GM23338 (cell line): ENCODE measurements around the gene HCFC1. TPM values are rescaled to one million over a fixed set of nuclear protein-coding genes. Genes with fewer than 3 reads are reported as not detected.

Experiments used
- ATAC-seq: fragments of 200-7000 bp; cut with Tn5 transposase; 3 replicates; pipeline ENCODE4 v1.9.1; 2020
- DNase-seq: peaks from one replicate; pipeline ENCODE4 v3.0.0-alpha.2; 2015; ENCODE audit warnings: low spot score
- H2AFZ ChIP-seq: fragments of 200-600 bp; sonication (generic); 2 replicates; pipeline ENCODE4 v1.8.0; 2016; ENCODE audit warnings: antibody characterized with exemption, mild to moderate bottlenecking, moderate library complexity
- H3F3A ChIP-seq: fragments of 200-600 bp; sonication (generic); replicated peaks from 2 replicates; pipeline ENCODE4 v1.8.0; 2017; ENCODE audit warnings: antibody characterized with exemption, mixed run types, low read depth
- H3K27ac ChIP-seq: fragments of 200-600 bp; sonication (generic); 2 replicates; pipeline ENCODE4 v1.6.1; 2016; ENCODE audit warnings: low read depth
- H3K27me3 ChIP-seq: fragments of 200-600 bp; sonication (generic); 2 replicates; pipeline ENCODE4 v1.8.0; 2016; ENCODE audit warnings: mild to moderate bottlenecking, mixed run types, moderate library complexity; ENCODE audit not compliant: insufficient read depth
- H3K36me3 ChIP-seq: fragments of 200-600 bp; sonication (generic); 2 replicates; pipeline ENCODE4 v1.8.0; 2016; ENCODE audit warnings: mild to moderate bottlenecking; ENCODE audit not compliant: insufficient read depth
- H3K4me1 ChIP-seq: fragments of 200-600 bp; sonication (generic); 2 replicates; pipeline ENCODE4 v1.8.0; 2016; ENCODE audit warnings: mild to moderate bottlenecking, moderate library complexity; ENCODE audit not compliant: insufficient read depth
- H3K4me2 ChIP-seq: fragments of 200-600 bp; sonication (generic); 2 replicates; pipeline ENCODE4 v1.7.1; 2017; ENCODE audit warnings: mixed run types
- H3K4me3 ChIP-seq: fragments of 200-600 bp; sonication (generic); 2 replicates; pipeline ENCODE4 v1.6.1; 2016; ENCODE audit warnings: mixed run types
- H3K79me2 ChIP-seq: fragments of 200-600 bp; sonication (generic); replicated peaks from 2 replicates; pipeline ENCODE4 v1.8.0; 2017; ENCODE audit warnings: mild to moderate bottlenecking; ENCODE audit not compliant: insufficient read depth
- H3K9me2 ChIP-seq: fragments of 200-600 bp; sonication (generic); 2 replicates; pipeline ENCODE4 v1.8.0; 2017; ENCODE audit not compliant: insufficient read depth
- H4K20me1 ChIP-seq: fragments of 200-600 bp; sonication (generic); replicated peaks from 2 replicates; pipeline ENCODE4 v1.8.0; 2017; ENCODE audit warnings: mild to moderate bottlenecking; ENCODE audit not compliant: insufficient read depth
- H3K27ac Mint-ChIP-seq: 2 replicates; pipeline ENCODE4 v1.8.0; 2020; ENCODE audit warnings: inconsistent platforms, mild to moderate bottlenecking, moderate library complexity, mixed read lengths
- H3K27me3 Mint-ChIP-seq: 3 replicates; pipeline ENCODE4 v1.8.0; 2022; ENCODE audit warnings: low read depth, mild to moderate bottlenecking, moderate library complexity, mixed read lengths, inconsistent platforms; ENCODE audit not compliant: insufficient read depth, poor library complexity
- H3K36me3 Mint-ChIP-seq: 3 replicates; pipeline ENCODE4 v1.8.0; 2021; ENCODE audit warnings: low read depth, mild to moderate bottlenecking, inconsistent platforms, moderate library complexity, mixed read lengths
- H3K4me1 Mint-ChIP-seq: 3 replicates; pipeline ENCODE4 v1.8.0; 2020; ENCODE audit warnings: mild to moderate bottlenecking, inconsistent platforms, mixed read lengths
- H3K4me3 Mint-ChIP-seq: 3 replicates; pipeline ENCODE4 v1.8.0; 2021; ENCODE audit warnings: moderate library complexity, mild to moderate bottlenecking, inconsistent platforms, mixed read lengths
- H3K9me3 Mint-ChIP-seq: 3 replicates; pipeline ENCODE4 v1.8.0; 2020; ENCODE audit warnings: moderate library complexity, mild to moderate bottlenecking, inconsistent platforms, mixed read lengths
- CREB1 ChIP-seq: fragments of 250-450 bp; sonication (Bioruptor Pico); IDR thresholded peaks from 2 replicates; pipeline ENCODE4 v1.5.0; 2020; ENCODE audit warnings: low read depth, mild to moderate bottlenecking, moderate library complexity
- ETS1 ChIP-seq: IDR thresholded peaks from 2 replicates; pipeline ENCODE4 v1.6.1; 2016; ENCODE audit warnings: antibody characterized with exemption
- JUNB ChIP-seq: IDR thresholded peaks from one replicate; pipeline ENCODE4 v1.6.1; 2016; ENCODE audit warnings: antibody characterized with exemption; ENCODE audit not compliant: unreplicated experiment
- NANOG ChIP-seq: IDR thresholded peaks from 2 replicates; pipeline ENCODE4 v1.6.1; 2016; ENCODE audit warnings: antibody characterized with exemption, borderline replicate concordance
- REST ChIP-seq: IDR thresholded peaks from one replicate; pipeline ENCODE4 v1.6.1; 2018; ENCODE audit warnings: antibody characterized with exemption; ENCODE audit not compliant: unreplicated experiment
- ZNF114 ChIP-seq: fragments of 250-450 bp; sonication (Bioruptor Pico); IDR thresholded peaks from 2 replicates; pipeline ENCODE4 v1.5.0; 2020; ENCODE audit warnings: mild to moderate bottlenecking, moderate library complexity
- ZNF331 ChIP-seq: fragments of 250-450 bp; sonication (Bioruptor Pico); IDR thresholded peaks from 2 replicates; pipeline ENCODE4 v1.5.0; 2020; ENCODE audit warnings: low read depth, mild to moderate bottlenecking, moderate library complexity
- polyA plus RNA-seq: library from polyadenylated mRNA; unstranded; fragments of >200 nt; fragmentation: Nextera tagmentation; extraction: Ambion mirVana; gene quantifications from 2 replicates; pipeline ENCODE4 v1.2.1, GENCODE V29; 2016
- total RNA-seq: library from RNA; depleted of rRNA; stranded (reverse); fragments of >200 nt; shearing (Covaris generic); gene quantifications from 2 replicates; pipeline ENCODE4 v1.2.3, GENCODE V29; 2014

HCFC1 gene
- total and polyA plus RNA-seq, 2 experiments from 2014 or later = 33.0 to 188 TPM

GRCh38 chrX:153907456-153907855 is 64.2 kb downstream of the HCFC1 start (continued):
- no peak for TF ChIP-seq NANOG
- no peak for TF ChIP-seq JUNB
- TF ChIP-seq ZNF331 (CRISPR knock-in tag) = no peak

- Mint-ChIP-seq H3K4me3 (no peak overlapping the region), H3K36me3 (no peaks in the 10 kb centered on the region), H3K9me3 (no peaks in the 10 kb centered on the region; the same call in 2 of the 3 replicates), H3K27ac (no peak overlapping the region), H3K4me1 (peaks cover 19% of the 10 kb centered on the region; the same call in 2 of the 3 replicates), H3K27me3 (peaks cover 10% of the 10 kb centered on the region)
- no peak overlapping the region for H2AFZ ChIP-seq
- H3K36me3 ChIP-seq = no peaks in the 10 kb centered on the region
- no peak overlapping the region for H3K4me2 ChIP-seq
- no peak overlapping the region for H3K27ac ChIP-seq
- no peak for ATAC-seq
- no peaks in the 10 kb centered on the region for H3F3A ChIP-seq
- no peaks in the 10 kb centered on the region for H3K4me1 ChIP-seq
- H3K4me3 ChIP-seq = no peak overlapping the region
- no peaks in the 10 kb centered on the region for H3K9me2 ChIP-seq
- no peaks in the 10 kb centered on the region for H3K79me2 ChIP-seq
- no peaks in the 10 kb centered on the region for H4K20me1 ChIP-seq
- TF ChIP-seq REST (no peak), ETS1 (no peak)
- DNase-seq = no peak
- H3K27me3 ChIP-seq = no peaks in the 10 kb centered on the region
Measured at GRCh38 chrX:153906126-153906917, 65.3 kb downstream of the HCFC1 start.

- H3K4me2 ChIP-seq = no peak overlapping the region
- no peaks in the 10 kb centered on the region for H3K36me3 ChIP-seq
- no peak for DNase-seq
- H3K4me1 ChIP-seq = peaks cover 1% of the 10 kb centered on the region; the same call in 1 of the 2 replicates
- no peak overlapping the region for H3K4me3 ChIP-seq
- peaks cover 25% of the 10 kb centered on the region for H3K4me1 Mint-ChIP-seq
- no peak overlapping the region for H2AFZ ChIP-seq
- H3K27ac ChIP-seq = no peak overlapping the region
- no peaks in the 10 kb centered on the region for H3K79me2 ChIP-seq
- no peaks in the 10 kb centered on the region for H3K36me3 Mint-ChIP-seq
- peaks cover 13% of the 10 kb centered on the region for H3K27me3 Mint-ChIP-seq
- H3K9me2 ChIP-seq = no peaks in the 10 kb centered on the region
- no peaks in the 10 kb centered on the region; the same call in 2 of the 3 replicates for H3K9me3 Mint-ChIP-seq
- no peak overlapping the region for H3K4me3 Mint-ChIP-seq
- no peak overlapping the region for H3K27ac Mint-ChIP-seq
- no peak for ATAC-seq
- no peaks in the 10 kb centered on the region for H3K27me3 ChIP-seq
- no peaks in the 10 kb centered on the region for H3F3A ChIP-seq
- H4K20me1 ChIP-seq = no peaks in the 10 kb centered on the region
- TF ChIP-seq ZNF331 (CRISPR knock-in tag) (no peak), ETS1 (no peak), CREB1 (CRISPR knock-in tag) (no peak), ZNF114 (no peak)
Measured at GRCh38 chrX:153905481-153906095, 66.0 kb downstream of the HCFC1 start.
